Breast epithelium (tissue), 3 donors: ENCODE measurements around the gene RHOB.

Experiments used
- CTCF ChIP-seq, 3 donors: fragments of 450-650 bp; IDR thresholded peaks; one replicate each; pipeline ENCODE4 v1.5.1; 2016 to 2017; ENCODE audit warnings: antibody characterized with exemption in 3 of 3, mild to moderate bottlenecking in 3 of 3, moderate library complexity in 3 of 3
- POLR2AphosphoS5 ChIP-seq, 3 donors: sonication (generic); formaldehyde crosslinking; IDR thresholded peaks; one replicate each; pipeline ENCODE4 v1.6.1; 2017; ENCODE audit warnings: antibody characterized with exemption in 3 of 3

DNA sequence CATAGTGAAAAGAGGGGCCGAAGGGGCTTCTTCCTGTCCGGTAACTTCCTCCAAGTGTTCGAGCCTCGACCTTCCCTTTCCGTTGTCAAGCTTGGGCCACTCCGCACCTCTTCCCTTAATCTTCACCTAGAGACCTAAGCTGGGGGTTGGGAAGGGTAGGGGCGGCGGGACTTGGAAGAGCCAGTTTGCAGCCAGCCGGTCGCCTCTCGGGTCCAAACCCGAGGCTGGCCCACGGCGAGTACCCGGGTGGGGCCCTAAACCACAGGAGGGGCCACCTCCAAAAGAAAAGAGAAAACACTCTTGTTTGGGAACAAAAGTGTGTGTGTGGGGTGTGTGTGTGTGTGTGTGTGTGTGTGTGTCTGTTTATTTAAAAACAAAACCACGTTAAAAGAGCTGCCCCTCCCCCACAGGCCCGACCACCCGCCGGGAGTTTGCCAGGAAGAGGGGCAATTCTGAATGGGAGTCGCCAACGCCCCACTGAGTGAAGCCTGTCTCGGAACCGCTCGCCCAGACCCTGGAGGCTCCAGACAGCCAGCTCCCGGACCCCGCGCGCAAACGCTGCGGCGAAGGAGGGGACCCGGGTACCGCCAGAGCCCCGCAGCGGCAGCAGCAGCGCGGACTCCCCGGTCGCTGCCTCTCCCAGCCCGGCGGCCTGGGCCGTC, 488 bp upstream of the RHOB start:
- TF ChIP-seq CTCF (IDR thresholded peaks at IDR 0.05) = no peak
- no peak for TF ChIP-seq POLR2AphosphoS5 (IDR thresholded peaks at IDR 0.05)
